Ascending aorta (tissue), 2 donors: ENCODE results near the gene DMD. TPM values are rescaled to one million over a fixed set of nuclear protein-coding genes. Genes with fewer than 3 reads are reported as not detected.

Source experiments
- DNase-seq, 2 donors: peaks; one replicate each; pipeline ENCODE4 v3.0.0-alpha.2; 2019; ENCODE audit warnings: low spot score in 2 of 2
- H3K27ac ChIP-seq, 2 donors: fragments of 200-600 bp; sonication (generic); one replicate each; pipeline ENCODE4 v1.5.1; 2016 to 2017; ENCODE audit warnings: mild to moderate bottlenecking in 1 of 2
- H3K27me3 ChIP-seq: fragments of 200-600 bp; sonication (generic); one replicate; pipeline ENCODE4 v1.5.1; 2017
- H3K36me3 ChIP-seq, 2 donors: fragments of 200-600 bp; sonication (generic); one replicate each; pipeline ENCODE4 v1.5.1; 2016
- H3K4me1 ChIP-seq, 2 donors: fragments of 200-600 bp; sonication (generic); one replicate each; pipeline ENCODE4 v1.5.1; 2016 to 2017; ENCODE audit warnings: mild to moderate bottlenecking in 1 of 2
- H3K4me3 ChIP-seq, 2 donors: fragments of 200-600 bp; sonication (generic); one replicate each; pipeline ENCODE4 v1.5.1; 2016 to 2017; ENCODE audit warnings: mild to moderate bottlenecking in 1 of 2
- H3K9me3 ChIP-seq, 2 donors: fragments of 200-600 bp; sonication (generic); one replicate each; pipeline ENCODE4 v1.5.1; 2016
- intact Hi-C: fragments of 100-400 bp; cut with DNase I; formaldehyde crosslinking; loops from one replicate; pipeline ENCODE4 v1.15.1; 2023
- total RNA-seq: library from RNA; depleted of rRNA; stranded (reverse); fragments of >200 nt; gene quantifications from one replicate; pipeline ENCODE4 v1.1.0, GENCODE V29; 2016
- TF ChIP-seq, protein P1 (sequence below), 3 experiments: fragments of 200-600 bp in 2 of 3; fragments of 450-650 bp in 1 of 3; sonication (generic) in 2 of 3; IDR thresholded peaks; one replicate each; pipeline ENCODE4 v1.5.1; 2016 to 2019; ENCODE audit warnings: antibody characterized with exemption in 3 of 3, mild to moderate bottlenecking in 1 of 3, moderate library complexity in 1 of 3

Gene DMD
- total RNA-seq, 1 donor from 2014 or later: 40.0 TPM

DNA sequence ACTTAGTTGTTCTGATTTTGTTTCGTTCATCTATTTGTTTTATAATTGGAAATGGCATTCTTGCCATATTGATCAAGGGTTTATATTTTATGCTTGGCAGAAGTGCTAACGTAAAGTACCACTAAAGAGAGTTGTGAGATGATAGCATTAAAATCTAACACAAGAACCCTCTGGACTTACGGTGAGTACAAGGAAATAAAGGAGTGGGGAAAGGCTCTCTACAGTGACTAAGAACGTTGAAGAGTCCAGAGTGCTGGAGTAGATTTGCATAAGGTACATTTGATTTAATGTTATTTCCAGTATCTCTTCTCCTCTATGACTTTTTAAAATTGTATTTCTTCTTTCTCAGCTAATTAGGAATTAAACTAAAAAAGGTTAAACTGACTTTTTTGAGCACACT is 612.6 kb downstream of the DMD start:
- intact Hi-C loops: no loop called here
- H3K36me3 ChIP-seq: no peaks in the 10 kb centered on the region
- no peaks in the 10 kb centered on the region for H3K9me3 ChIP-seq
- H3K4me3 ChIP-seq: no peak overlapping the region
- no peak for DNase-seq
- no peaks in the 10 kb centered on the region for H3K27me3 ChIP-seq
- H3K27ac ChIP-seq: no peak overlapping the region
- TF ChIP-seq, protein P1, sequence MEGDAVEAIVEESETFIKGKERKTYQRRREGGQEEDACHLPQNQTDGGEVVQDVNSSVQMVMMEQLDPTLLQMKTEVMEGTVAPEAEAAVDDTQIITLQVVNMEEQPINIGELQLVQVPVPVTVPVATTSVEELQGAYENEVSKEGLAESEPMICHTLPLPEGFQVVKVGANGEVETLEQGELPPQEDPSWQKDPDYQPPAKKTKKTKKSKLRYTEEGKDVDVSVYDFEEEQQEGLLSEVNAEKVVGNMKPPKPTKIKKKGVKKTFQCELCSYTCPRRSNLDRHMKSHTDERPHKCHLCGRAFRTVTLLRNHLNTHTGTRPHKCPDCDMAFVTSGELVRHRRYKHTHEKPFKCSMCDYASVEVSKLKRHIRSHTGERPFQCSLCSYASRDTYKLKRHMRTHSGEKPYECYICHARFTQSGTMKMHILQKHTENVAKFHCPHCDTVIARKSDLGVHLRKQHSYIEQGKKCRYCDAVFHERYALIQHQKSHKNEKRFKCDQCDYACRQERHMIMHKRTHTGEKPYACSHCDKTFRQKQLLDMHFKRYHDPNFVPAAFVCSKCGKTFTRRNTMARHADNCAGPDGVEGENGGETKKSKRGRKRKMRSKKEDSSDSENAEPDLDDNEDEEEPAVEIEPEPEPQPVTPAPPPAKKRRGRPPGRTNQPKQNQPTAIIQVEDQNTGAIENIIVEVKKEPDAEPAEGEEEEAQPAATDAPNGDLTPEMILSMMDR (IDR thresholded peaks at IDR 0.05): no peak
- H3K4me1 ChIP-seq: no peaks in the 10 kb centered on the region

DNA sequence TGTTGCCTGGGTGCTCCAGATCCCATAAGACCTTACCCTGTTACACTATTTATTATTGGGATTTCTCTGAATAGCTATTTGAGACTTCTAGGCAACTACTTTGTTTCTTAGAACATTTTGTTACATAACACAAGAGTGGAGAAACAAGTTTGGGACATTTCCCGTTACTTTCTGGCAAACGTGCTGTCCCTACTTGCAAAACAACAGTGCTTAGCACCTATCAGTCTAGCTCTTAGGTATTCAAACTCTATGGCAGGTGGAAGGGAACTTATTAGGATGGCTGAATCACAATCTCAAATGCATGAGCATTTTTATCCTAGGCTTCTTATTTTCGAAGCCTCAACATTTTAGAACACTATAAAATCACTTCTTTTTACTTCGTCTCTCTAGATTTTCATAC is 613.6 kb downstream of the DMD start:
- intact Hi-C loops: no loop called here
- Histone ChIP-seq H3K4me1 (no peaks in the 10 kb centered on the region), H3K36me3 (peaks cover 2 to 3% of the 10 kb centered on the region in 2 donors), H3K27me3 (no peaks in the 10 kb centered on the region), H3K4me3 (no peak overlapping the region), H3K27ac (no peak overlapping the region), H3K9me3 (no peaks in the 10 kb centered on the region)
- no peak for DNase-seq
- TF ChIP-seq, protein P1 (IDR thresholded peaks at IDR 0.05): no peak

DNA sequence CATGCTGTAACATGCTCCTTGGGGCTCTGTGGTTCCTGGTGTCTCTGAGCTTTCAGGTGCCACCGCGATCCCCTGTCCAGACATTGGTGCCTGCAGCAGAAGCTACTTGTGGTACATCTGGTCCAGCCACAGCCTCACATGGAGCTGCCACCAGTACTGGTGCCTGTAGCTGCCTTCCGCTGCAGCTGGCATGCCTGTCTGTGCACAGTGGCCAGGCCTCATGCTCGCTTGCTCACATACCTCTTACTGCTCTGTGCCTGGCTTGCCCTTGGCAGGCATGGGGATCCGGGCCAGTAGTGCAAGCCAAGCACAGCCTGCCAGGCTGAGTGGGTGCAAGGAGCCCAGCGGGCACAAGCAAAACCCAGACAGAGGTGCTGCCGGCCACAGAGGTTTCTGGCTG is 618.6 kb downstream of the DMD start:
- intact Hi-C loops: no loop called here
- TF ChIP-seq, protein P1 (IDR thresholded peaks at IDR 0.05): no peak
- Histone ChIP-seq H3K9me3 (no peaks in the 10 kb centered on the region), H3K4me3 (no peak overlapping the region), H3K4me1 (no peaks in the 10 kb centered on the region), H3K36me3 (peaks cover 2 to 7% of the 10 kb centered on the region in 2 donors), H3K27me3 (no peaks in the 10 kb centered on the region), H3K27ac (no peak overlapping the region)
- no peak for DNase-seq

DNA sequence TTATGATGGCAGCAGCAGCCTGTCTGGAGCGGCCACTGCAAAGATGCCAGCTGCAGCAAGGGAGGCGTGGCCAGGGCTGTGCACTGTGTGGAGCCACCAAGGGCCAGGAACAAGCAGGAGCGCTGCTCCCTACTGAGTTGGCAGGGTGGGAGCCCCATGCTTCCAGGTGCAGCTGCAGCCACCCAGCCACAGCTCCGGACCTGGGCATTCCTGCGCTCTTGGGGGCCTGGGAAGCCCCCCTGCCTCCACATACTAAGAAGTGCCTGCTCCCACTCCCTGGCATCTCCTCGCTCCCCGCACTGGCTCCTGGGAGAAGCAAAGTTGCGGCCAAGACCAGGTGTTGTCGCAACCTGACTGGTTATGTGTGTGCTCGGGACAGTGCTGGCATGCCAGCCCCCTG is 619.8 kb downstream of the DMD start:
- Histone ChIP-seq H3K27ac (no peak overlapping the region), H3K36me3 (peaks cover 2 to 7% of the 10 kb centered on the region in 2 donors), H3K4me3 (no peak overlapping the region), H3K9me3 (no peaks in the 10 kb centered on the region), H3K4me1 (no peaks in the 10 kb centered on the region), H3K27me3 (no peaks in the 10 kb centered on the region)
- intact Hi-C loops: no loop called here
- DNase-seq: no peak
- TF ChIP-seq, protein P1 (IDR thresholded peaks at IDR 0.05): no peak

DNA sequence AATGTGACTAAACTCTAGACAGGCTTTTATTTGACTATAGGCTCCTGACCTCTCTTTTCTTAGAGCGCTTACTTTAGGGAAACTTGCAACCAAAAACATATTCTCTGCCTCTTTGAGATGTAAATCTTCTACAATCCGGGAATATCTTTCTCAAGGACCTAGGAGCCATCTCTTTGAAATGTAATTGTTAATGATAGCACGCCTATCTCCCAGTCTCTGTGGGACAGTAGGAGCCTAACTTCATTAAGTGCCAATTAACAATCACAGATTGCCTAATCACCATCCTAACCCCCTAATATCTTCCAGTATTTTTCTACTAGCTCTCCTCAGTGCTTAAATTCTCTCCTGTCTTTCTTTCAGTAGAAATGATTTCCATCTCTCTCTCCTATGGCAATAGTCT is 628.6 kb downstream of the DMD start:
- DNase-seq: no peak
- TF ChIP-seq, protein P1 (IDR thresholded peaks at IDR 0.05): no peak
- H3K9me3 ChIP-seq: no peaks in the 10 kb centered on the region
- H3K27me3 ChIP-seq: no peaks in the 10 kb centered on the region
- no peak overlapping the region for H3K4me3 ChIP-seq
- no peak overlapping the region for H3K27ac ChIP-seq
- H3K36me3 ChIP-seq: no peaks in the 10 kb centered on the region
- intact Hi-C loops: no loop called here
- H3K4me1 ChIP-seq: no peaks in the 10 kb centered on the region

DNA sequence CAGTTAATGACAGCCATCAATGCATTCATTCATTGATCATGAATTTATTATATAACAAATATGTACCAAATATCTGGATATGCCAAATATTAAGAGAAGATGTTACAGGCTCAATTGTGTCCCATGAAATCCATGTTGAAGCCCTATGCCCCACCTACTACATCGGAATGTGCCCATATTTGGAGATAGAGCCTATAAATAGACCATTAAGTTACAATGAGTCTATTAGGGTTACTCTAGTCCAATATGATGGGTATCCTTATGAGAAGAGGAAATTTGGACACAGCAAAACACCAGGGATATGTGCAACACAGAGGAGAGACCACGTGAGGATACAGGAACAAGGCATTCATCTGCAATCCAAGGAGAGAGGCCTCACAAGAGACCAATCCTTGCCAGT is 634.5 kb downstream of the DMD start:
- Histone ChIP-seq H3K9me3 (no peaks in the 10 kb centered on the region), H3K36me3 (no peaks in the 10 kb centered on the region), H3K27me3 (no peaks in the 10 kb centered on the region), H3K4me3 (no peak overlapping the region), H3K4me1 (no peaks in the 10 kb centered on the region), H3K27ac (no peak overlapping the region)
- TF ChIP-seq, protein P1 (IDR thresholded peaks at IDR 0.05): no peak
- DNase-seq: no peak
- intact Hi-C loops: no loop called here
